ENCODE measurements around the gene SRGAP1. TPM values are rescaled to one million over a fixed set of nuclear protein-coding genes. Genes with fewer than 3 reads are reported as not detected.

SRGAP1 gene
- total and polyA plus RNA-seq, 2 of the 4 experiments (the other 2 are of a cell fraction) = 10.0 to 10.2 TPM

DNA sequence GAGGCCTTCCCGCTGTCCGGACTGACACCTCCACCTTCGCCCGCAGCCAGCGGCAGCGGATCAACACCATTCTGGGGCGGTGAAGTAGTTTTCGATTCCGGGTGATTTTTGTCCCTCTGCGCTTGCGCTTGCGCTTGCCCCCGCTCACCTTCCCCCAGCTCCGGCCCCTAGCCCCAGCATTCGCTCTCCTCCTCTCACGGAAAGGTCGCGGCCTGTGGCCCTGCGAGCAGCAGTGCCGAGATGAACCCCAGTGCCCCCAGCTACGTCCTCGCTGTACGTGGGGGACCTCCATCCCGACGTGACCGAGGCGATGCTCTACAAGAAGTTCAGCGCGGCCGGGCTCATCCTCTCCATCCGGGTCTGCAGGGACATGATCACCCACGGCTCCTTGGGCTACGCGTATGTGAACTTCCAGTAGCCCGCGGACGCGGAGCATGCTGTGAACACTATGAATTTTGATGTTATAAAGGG lies 22.7 kb upstream of the SRGAP1 start:
- ATAC-seq (ENCODE audit: low read depth) (peak; percentile 72), DNase-seq (peak; percentile 47)
- Histone ChIP-seq H3K23ac (ENCODE audit: low read depth, low read length) (peak overlapping the region; percentile 85; the same call in 1 of the 2 replicates), H3K9me3 (ENCODE audit: control insufficient read depth, insufficient read depth, low read length) (peaks cover 3% of the 10 kb centered on the region; the same call in 1 of the 2 replicates), H3K27me3 (ENCODE audit: control insufficient read depth, insufficient read depth, low read length) (no peaks in the 10 kb centered on the region), H3K4me1 (ENCODE audit: control insufficient read depth, insufficient read depth, low read length) (peaks cover 8% of the 10 kb centered on the region), H3K36me3 (ENCODE audit: control insufficient read depth, insufficient read depth, low read length) (no peaks in the 10 kb centered on the region), H3K4ac (ENCODE audit: low read depth, low read length) (peak overlapping the region; percentile 98), H2BK15ac (ENCODE audit: low read depth, low read length) (peak overlapping the region; percentile 87; the same call in 2 of the 3 replicates), H2BK120ac (ENCODE audit: low read depth, low read length) (peak overlapping the region; percentile 99), H4K91ac (ENCODE audit: insufficient read depth, low read depth, low read length) (peak overlapping the region; percentile 98), H2AFZ (replicated peaks; ENCODE audit: low read length, poor library complexity) (peak overlapping the region; percentile 98), H2BK5ac (ENCODE audit: low read depth, low read length, poor library complexity, severe bottlenecking) (peak overlapping the region; percentile 94), H3K56ac (ENCODE audit: extremely low read depth, insufficient read depth, low read length) (peak overlapping the region; percentile 41), H3K9me1 (ENCODE audit: insufficient read depth, low read length) (peaks cover 13% of the 10 kb centered on the region; the same call in 1 of the 2 replicates), H3K79me1 (ENCODE audit: low read depth in 1 of 2, low read length in 2 of 2) (peaks cover 0 to 10% of the 10 kb centered on the region in 2 experiments; a peak in 2 of 4 replicates), H4K8ac (ENCODE audit: low read depth in 2 of 2, low read length in 2 of 2) (peak overlapping the region; percentile 82 to 97), H2AK9ac (replicated peaks; ENCODE audit: low read depth, low read length, poor library complexity) (peak overlapping the region; percentile 96), H3K18ac (ENCODE audit: low read depth, low read length) (peak overlapping the region; percentile 91), H3K4me2 (ENCODE audit: low read depth, low read length) (peak overlapping the region; percentile 80), H3K27ac (ENCODE audit: insufficient read depth, low read length) (peak overlapping the region; percentile 83), H4K20me1 (ENCODE audit: insufficient read depth, low read length) (no peaks in the 10 kb centered on the region), H2BK20ac (ENCODE audit: low read depth, low read length) (peak overlapping the region; percentile 93), H3K14ac (replicated peaks; ENCODE audit: low read depth, low read length) (peak overlapping the region; percentile 93), H3K4me3 (ENCODE audit: insufficient read depth, low read depth, low read length) (peak overlapping the region; percentile 49), H4K5ac (ENCODE audit: low read depth, low read length) (peak overlapping the region; percentile 95), H2AK5ac (ENCODE audit: low read depth, low read length) (peak overlapping the region; percentile 15; the same call in 1 of the 2 replicates), H3K9ac (ENCODE audit: low read depth, low read length) (peak overlapping the region; percentile 48)
- intact Hi-C loops (cut with micrococcal nuclease) (loop anchor here (1.0 kb wide), 1 partner anchor 42 kb away; no protein-coding TSS in a partner anchor), dilution Hi-C loops (cut with HindIII; ENCODE audit: low sequenced_read_pairs, unreplicated experiment) (no loop called here), in situ Hi-C loops (cut with MboI; ENCODE audit: low sequenced_read_pairs) (no loop called here)
- BruUV-seq (replicated peaks) = no TSS peak
- ChIA-PET POLR2A (ENCODE audit: unreplicated experiment) (no interaction called here), CTCF (interaction anchor here (1.0 kb wide), 1 partner anchor 80 kb away, joined by 3 read pairs; no protein-coding TSS in a partner anchor)
- TF ChIP-seq MAZ (IDR thresholded peaks at IDR 0.05; ENCODE audit: borderline replicate concordance, low read depth, low read length) = no peak
- TF ChIP-seq RFX5 (IDR thresholded peaks at IDR 0.05; ENCODE audit: low read depth, low read length) = no peak
- no peak for TF ChIP-seq POLR2A (IDR thresholded peaks at IDR 0.05; ENCODE audit: low read depth, low read length)
- TF ChIP-seq, protein P1, sequence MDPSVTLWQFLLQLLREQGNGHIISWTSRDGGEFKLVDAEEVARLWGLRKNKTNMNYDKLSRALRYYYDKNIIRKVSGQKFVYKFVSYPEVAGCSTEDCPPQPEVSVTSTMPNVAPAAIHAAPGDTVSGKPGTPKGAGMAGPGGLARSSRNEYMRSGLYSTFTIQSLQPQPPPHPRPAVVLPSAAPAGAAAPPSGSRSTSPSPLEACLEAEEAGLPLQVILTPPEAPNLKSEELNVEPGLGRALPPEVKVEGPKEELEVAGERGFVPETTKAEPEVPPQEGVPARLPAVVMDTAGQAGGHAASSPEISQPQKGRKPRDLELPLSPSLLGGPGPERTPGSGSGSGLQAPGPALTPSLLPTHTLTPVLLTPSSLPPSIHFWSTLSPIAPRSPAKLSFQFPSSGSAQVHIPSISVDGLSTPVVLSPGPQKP (IDR thresholded peaks at IDR 0.05; ENCODE audit: borderline replicate concordance, low read depth, low read length) = no peak
- no peak for TF ChIP-seq CEBPB (IDR thresholded peaks at IDR 0.05; ENCODE audit: low read depth, low read length)
- no peak for TF ChIP-seq RCOR1 (IDR thresholded peaks at IDR 0.05; ENCODE audit: insufficient replicate concordance, low read length)
- TF ChIP-seq, protein P2, sequence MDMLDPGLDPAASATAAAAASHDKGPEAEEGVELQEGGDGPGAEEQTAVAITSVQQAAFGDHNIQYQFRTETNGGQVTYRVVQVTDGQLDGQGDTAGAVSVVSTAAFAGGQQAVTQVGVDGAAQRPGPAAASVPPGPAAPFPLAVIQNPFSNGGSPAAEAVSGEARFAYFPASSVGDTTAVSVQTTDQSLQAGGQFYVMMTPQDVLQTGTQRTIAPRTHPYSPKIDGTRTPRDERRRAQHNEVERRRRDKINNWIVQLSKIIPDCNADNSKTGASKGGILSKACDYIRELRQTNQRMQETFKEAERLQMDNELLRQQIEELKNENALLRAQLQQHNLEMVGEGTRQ (IDR thresholded peaks at IDR 0.05; ENCODE audit: low read depth, low read length) = no peak
- TF ChIP-seq, protein P3, sequence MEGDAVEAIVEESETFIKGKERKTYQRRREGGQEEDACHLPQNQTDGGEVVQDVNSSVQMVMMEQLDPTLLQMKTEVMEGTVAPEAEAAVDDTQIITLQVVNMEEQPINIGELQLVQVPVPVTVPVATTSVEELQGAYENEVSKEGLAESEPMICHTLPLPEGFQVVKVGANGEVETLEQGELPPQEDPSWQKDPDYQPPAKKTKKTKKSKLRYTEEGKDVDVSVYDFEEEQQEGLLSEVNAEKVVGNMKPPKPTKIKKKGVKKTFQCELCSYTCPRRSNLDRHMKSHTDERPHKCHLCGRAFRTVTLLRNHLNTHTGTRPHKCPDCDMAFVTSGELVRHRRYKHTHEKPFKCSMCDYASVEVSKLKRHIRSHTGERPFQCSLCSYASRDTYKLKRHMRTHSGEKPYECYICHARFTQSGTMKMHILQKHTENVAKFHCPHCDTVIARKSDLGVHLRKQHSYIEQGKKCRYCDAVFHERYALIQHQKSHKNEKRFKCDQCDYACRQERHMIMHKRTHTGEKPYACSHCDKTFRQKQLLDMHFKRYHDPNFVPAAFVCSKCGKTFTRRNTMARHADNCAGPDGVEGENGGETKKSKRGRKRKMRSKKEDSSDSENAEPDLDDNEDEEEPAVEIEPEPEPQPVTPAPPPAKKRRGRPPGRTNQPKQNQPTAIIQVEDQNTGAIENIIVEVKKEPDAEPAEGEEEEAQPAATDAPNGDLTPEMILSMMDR (conservative IDR thresholded peaks at IDR 0.05; ENCODE audit: low read depth, low read length) = no peak
- no peak for TF ChIP-seq FOS (IDR thresholded peaks at IDR 0.05; ENCODE audit: low read depth, low read length)
- TF ChIP-seq SMC3 (IDR thresholded peaks at IDR 0.05; ENCODE audit: low read depth, low read length) = no peak
- WGBS, 2 experiments (ENCODE audit: extremely low coverage in 2 of 2, insufficient read length in 1 of 2) = 22% methylated on average over 10 of the region's 38 CpGs; no CpG with 5 or more reads in 1 of the 2 experiments
